H7 (cell line): ENCODE data around the gene DDR2. TPM values are rescaled to one million over a fixed set of nuclear protein-coding genes. Genes with fewer than 3 reads are reported as not detected.
"Not testable (repeated sequence)": the region's sequence is repeated elsewhere in the genome, so short reads cannot be mapped to it uniquely, and the experiment has no call there.

Experiments used
- DNase-seq: peaks from one replicate; pipeline ENCODE4 v3.0.0; 2012
- H3K27me3 ChIP-seq: 2 replicates; pipeline ENCODE4 v1.6.0; 2011; ENCODE audit warnings: mild to moderate bottlenecking, low read length; ENCODE audit not compliant: control insufficient read depth, insufficient read depth
- H3K36me3 ChIP-seq: replicated peaks from 2 replicates; pipeline ENCODE4 v1.5.1; 2011; ENCODE audit warnings: low read length; ENCODE audit not compliant: control insufficient read depth, insufficient read depth
- H3K4me3 ChIP-seq: 2 replicates; pipeline ENCODE4 v1.5.1; 2011; ENCODE audit warnings: low read depth, mild to moderate bottlenecking, control low read depth, low read length, moderate library complexity; ENCODE audit not compliant: insufficient read depth
- total RNA-seq: library from RNA; depleted of rRNA; stranded (reverse); fragments of >200 nt; shearing (Covaris generic); gene quantifications from 2 replicates; pipeline ENCODE4 v1.2.3, GENCODE V29; 2014

DDR2 gene
- total RNA-seq, 1 experiment from 2014 or later, result 0.17 TPM

DNA sequence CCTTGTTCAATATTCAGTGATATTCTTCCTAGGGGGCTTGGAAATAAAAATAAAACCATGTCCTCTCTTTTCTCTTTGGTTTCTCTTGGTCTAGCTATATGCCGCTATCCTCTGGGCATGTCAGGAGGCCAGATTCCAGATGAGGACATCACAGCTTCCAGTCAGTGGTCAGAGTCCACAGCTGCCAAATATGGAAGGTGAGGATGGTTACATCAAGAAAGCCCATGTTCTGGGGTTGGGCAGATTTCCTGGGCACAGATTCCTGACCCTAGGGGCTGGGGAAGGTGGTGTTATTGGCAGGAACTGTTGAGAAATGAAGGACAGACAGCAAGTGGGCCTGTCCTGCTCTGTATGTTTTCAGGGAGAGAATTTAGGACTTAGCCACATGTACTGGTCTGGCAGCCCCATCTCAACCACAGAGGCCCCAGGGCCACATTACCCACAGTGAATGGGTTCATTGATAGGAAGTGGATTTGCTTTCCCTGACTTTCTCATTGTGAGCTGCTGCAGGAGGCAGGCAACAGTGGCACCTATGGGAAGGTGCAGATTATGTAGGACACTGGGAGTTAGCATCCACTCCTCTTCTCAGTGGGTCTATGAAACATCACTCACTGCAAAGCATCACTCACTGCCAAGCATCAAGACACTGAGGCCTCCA lies 120.9 kb downstream of the DDR2 start:
- H3K4me3 ChIP-seq, result no peak overlapping the region
- H3K27me3 ChIP-seq, result no peaks in the 10 kb centered on the region
- no peak for DNase-seq
- H3K36me3 ChIP-seq, result no peaks in the 10 kb centered on the region

DNA sequence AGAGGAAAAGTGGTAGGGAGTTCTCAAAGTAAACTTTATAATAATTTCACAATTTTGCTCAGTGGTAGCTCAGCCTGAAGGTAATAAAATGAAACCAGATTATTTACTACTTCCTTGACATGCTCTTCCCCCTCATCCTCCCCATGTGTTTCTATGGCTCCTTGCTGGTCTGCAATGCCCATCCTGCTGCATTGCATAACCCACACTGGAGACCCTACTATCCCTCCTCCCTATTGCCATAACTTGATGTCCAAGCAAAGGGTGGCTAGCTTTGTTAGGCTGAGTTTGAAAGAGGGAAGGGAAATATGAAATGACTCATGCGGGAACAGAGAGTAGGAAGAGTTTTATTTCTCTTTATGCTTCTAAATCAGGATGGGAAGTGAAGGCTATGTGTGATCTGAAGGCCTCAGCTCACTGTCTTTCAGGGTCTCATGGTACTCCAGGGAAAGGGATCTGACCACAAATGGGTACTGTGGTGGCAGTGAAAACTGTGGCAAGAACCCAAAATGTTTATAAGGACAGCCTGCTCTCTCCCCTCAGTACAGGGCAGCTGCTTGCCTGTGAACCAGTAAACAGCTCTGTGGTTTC lies 121.8 kb downstream of the DDR2 start:
- H3K4me3 ChIP-seq, result no peak overlapping the region
- no peaks in the 10 kb centered on the region for H3K27me3 ChIP-seq
- no peaks in the 10 kb centered on the region for H3K36me3 ChIP-seq
- DNase-seq, result no peak

GRCh38 chr1:162755306-162755705 lies 123.0 kb downstream of the DDR2 start:
- Histone ChIP-seq H3K4me3 (no peak overlapping the region), H3K36me3 (no peaks in the 10 kb centered on the region), H3K27me3 (no peaks in the 10 kb centered on the region)
- no peak for DNase-seq

DNA sequence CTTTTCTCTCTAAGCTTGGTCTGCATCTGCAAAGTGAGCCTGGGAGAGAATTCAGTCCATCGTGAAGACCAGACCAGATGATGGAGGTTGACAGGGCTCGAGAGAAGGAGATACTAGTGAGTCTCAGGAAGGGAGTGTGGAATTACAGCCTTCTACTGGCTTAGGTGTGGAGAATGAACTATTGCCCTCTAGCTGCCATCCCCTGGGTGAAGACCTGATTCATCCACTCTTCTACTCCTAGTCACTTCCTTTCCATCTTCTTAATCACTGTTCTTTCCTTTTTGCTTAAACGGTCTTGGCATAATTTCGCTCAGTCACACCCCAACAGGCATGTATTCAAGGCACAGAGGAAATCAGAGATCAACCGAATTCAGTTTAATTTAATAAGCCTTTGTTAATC lies 124.3 kb downstream of the DDR2 start:
- no peak for DNase-seq
- Histone ChIP-seq H3K36me3 (no peaks in the 10 kb centered on the region), H3K4me3 (no peak overlapping the region), H3K27me3 (no peaks in the 10 kb centered on the region)

GRCh38 chr1:162757476-162757875 lies 125.2 kb downstream of the DDR2 start:
- Histone ChIP-seq H3K27me3 (no peaks in the 10 kb centered on the region), H3K36me3 (no peaks in the 10 kb centered on the region), H3K4me3 (no peak overlapping the region)
- DNase-seq, result no peak

- Histone ChIP-seq H3K27me3 (no peaks in the 10 kb centered on the region), H3K36me3 (no peaks in the 10 kb centered on the region), H3K4me3 (no peak overlapping the region)
- DNase-seq, result no peak
Measured at GRCh38 chr1:162765788-162766187, 133.5 kb downstream of the DDR2 start.

- Histone ChIP-seq H3K4me3 (no peak overlapping the region), H3K36me3 (no peaks in the 10 kb centered on the region)
- no peak for DNase-seq
Measured at GRCh38 chr1:162772571-162773154, 140.4 kb downstream of the DDR2 start.

DNA sequence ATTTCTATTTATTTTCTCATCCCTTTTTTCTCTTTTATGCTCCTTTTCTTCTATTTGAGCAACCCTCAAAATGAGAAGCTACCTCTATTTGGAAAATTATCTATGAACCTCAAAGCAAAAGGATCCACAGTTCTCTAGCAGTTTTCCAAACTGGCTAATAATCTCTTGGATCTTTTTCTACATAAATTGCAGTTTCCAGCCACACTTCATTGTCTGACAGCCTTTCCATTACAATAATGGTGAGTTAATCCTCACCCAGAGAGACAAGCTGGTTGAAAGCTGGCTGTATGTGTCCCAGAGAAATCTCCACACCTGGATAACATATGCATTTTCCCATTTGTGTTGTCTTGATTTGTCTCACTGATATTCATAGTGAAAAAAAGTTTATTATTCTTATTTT lies 141.7 kb downstream of the DDR2 start:
- H3K27me3 ChIP-seq, result no peaks in the 10 kb centered on the region
- no peak overlapping the region for H3K4me3 ChIP-seq
- DNase-seq, result no peak
- H3K36me3 ChIP-seq, result no peaks in the 10 kb centered on the region

More at GRCh38 chr1:162772571-162773154, 140.4 kb downstream of the DDR2 start:
- no peaks in the 10 kb centered on the region for H3K27me3 ChIP-seq

GRCh38 chr1:162779043-162779442 lies 146.8 kb downstream of the DDR2 start:
- no peak for DNase-seq
- Histone ChIP-seq H3K27me3 (no peaks in the 10 kb centered on the region), H3K36me3 (no peaks in the 10 kb centered on the region), H3K4me3 (no peak overlapping the region)

DNA sequence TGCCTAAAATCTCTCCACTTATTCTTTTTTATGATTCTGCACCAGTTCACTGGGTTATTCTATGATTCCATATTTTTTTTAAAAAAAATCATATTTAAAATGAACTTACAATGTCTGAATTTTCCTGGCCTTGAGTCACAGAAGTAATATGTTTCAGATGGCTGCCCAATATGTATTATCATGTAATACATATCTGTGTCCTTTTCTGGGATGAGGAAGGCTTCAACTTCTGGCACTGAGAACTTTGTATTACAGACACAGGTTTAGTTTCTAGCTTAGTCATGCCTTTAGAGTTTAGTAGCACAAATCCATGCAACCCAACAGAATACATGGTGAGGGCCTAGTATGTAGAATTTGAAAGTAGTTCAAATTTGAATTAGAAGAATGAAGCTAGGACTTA lies 150.4 kb downstream of the DDR2 start:
- Histone ChIP-seq H3K27me3 (no peaks in the 10 kb centered on the region), H3K36me3 (no peaks in the 10 kb centered on the region), H3K4me3 (no peak overlapping the region)
- DNase-seq, result no peak

- not testable (repeated sequence) for DNase-seq, H3K36me3 ChIP-seq, H3K27me3 ChIP-seq
Measured at GRCh38 chr1:162784926-162785325, 152.7 kb downstream of the DDR2 start.

GRCh38 chr1:162788783-162789182 lies 156.5 kb downstream of the DDR2 start:
- not testable (repeated sequence) for H3K4me3 ChIP-seq, H3K27me3 ChIP-seq, H3K36me3 ChIP-seq, DNase-seq

More at GRCh38 chr1:162784926-162785325, 152.7 kb downstream of the DDR2 start:
- not testable (repeated sequence) for H3K4me3 ChIP-seq

GRCh38 chr1:162790303-162790984 lies 158.2 kb downstream of the DDR2 start, which contains the start of gene HSD17B7:
Gene HSD17B7, plus strand, starts transcription at chr1:162790702. Its CDS starts 99 bp downstream, at chr1:162790801.
- peak within 1 kb of the TSS; percentile 47 for H3K4me3 ChIP-seq
- not testable (repeated sequence) for H3K27me3 ChIP-seq, H3K36me3 ChIP-seq
- DNase-seq, result peak; percentile 26

DNA sequence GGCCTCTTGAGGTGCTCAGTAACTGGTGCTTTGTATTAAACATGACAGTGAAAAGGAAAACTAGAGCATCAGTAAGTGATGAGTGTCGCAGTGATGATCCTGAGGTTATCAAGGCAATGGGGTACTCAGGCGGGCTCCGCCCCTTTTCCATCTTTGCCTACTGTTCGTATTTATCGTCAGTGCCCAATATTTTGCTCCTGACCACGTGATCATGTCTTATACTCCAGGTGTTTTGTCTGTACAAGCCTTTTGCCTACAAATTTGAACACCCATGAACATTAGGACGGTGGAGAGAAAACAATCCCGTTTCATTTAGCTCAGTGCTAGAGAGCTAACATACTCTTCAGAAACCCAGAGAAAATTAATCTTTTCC lies 158.7 kb downstream of the DDR2 start:
- peak overlapping the region; percentile 47 for H3K4me3 ChIP-seq
- not testable (repeated sequence) for DNase-seq, H3K36me3 ChIP-seq, H3K27me3 ChIP-seq

DNA sequence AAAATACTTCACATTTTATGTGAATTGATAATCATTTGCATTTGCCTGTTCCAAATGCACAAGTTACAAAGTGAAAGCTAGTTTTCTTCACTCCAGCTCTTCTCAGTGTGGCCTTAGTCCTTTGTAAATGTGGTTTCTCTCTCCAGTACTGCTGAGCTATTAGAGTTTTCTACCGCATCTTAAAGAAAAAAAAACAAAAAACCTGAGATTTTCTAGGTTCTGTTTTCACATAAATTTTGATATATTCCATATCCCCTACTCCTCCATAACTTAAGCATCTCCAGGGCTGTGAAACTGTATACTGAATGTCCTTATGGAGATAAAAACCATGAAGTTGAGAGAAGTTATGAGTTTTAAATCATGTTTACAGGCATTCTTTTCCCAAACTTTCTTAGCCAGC lies 162.0 kb downstream of the DDR2 start:
- not testable (repeated sequence) for H3K4me3 ChIP-seq, H3K36me3 ChIP-seq, H3K27me3 ChIP-seq, DNase-seq
